ENCODE data around the gene PURB.
"Not testable (repeated sequence)": the region's sequence is repeated elsewhere in the genome, so short reads cannot be mapped to it uniquely, and the experiment has no call there.

Gene PURB

DNA sequence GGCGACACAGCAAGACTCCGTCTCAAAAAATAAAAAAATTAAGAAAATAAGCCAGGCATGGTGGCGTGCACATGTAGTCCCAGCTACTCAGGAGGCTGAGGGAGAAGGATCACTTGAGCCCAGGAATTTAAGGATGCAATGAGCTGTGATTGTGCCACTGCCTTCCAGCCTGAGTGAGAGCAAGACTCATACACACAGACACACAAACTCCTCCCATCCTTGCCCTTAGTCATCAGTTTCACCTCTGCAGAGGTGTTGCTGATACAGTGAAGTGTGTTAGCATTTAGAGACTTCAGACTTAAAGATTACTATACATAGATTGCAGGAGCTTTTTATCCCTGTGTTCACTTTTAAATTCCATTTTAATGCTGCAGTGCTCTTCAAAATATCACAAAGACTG, 31.9 kb downstream of the PURB start:
- DNase-seq (ENCODE audit: low read depth in 2 of 2), result no peak

- DNase-seq (ENCODE audit: low read depth in 2 of 2), result no peak
These were observed 32.7 kb downstream of the PURB start for GRCh38 chr7:44852590-44852989.

DNA sequence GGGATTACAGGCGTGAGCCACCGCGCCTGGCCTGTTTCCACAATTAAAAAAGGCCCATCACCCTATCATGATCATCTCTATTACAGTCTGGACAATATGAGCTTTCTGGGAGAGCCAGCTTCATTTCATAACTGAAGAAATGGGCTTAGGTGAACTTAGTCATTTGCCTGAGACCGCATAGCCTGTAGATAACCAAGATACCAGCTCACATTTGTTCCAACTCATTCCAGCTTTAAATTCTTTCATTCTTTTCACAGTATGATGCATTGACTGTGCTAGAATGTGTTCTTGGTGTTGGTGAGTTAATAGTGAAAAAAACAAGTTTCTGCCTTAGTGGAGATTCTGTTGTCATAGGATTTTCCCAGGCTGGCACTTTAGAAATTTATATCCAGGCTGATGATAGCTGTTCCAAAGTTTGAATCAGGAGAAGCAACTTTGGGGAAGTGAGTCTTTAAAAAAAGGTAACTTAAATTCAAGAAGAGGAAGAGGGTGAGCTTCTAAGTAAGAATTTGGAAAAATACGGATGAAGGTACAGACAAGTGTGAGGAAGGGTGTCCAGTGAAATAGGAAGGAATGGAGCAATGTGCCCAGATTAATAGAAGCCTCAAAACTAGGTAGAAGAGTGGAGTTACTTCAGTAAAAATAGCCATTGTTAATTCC, 35.3 kb downstream of the PURB start:
- DNase-seq (ENCODE audit: low read depth in 2 of 2), result no peak

DNA sequence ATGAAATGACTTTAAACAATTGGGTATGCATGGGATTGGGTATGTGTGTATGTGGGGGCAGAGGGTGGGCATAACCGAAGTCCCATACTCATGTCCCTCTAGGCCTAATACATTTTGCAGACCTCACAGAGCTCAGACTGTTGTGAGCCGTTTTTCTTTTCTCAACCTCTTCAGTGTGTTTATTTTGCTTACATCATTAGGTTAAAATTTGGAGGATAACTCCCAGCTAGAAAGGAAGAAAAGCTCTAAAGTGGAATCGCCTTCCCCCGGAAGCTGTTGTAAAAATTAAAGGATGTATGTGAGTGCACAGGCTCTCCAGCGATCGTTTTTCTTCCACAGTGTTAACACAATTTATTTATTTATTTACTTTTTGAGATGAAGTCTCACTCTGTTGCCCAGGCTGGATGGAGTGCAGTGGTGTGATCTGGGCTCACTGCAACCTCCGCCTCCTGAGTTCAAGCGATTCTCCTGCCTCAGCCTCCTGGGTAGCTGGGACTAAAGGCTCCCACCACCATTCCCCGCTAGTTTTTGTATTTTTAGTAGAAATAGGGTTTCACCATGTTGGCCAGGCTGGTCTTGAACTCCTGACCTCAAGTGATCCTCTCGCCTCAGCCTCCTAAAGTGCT, 36.0 kb downstream of the PURB start:
- DNase-seq (ENCODE audit: low read depth in 2 of 2), result no peak

DNA sequence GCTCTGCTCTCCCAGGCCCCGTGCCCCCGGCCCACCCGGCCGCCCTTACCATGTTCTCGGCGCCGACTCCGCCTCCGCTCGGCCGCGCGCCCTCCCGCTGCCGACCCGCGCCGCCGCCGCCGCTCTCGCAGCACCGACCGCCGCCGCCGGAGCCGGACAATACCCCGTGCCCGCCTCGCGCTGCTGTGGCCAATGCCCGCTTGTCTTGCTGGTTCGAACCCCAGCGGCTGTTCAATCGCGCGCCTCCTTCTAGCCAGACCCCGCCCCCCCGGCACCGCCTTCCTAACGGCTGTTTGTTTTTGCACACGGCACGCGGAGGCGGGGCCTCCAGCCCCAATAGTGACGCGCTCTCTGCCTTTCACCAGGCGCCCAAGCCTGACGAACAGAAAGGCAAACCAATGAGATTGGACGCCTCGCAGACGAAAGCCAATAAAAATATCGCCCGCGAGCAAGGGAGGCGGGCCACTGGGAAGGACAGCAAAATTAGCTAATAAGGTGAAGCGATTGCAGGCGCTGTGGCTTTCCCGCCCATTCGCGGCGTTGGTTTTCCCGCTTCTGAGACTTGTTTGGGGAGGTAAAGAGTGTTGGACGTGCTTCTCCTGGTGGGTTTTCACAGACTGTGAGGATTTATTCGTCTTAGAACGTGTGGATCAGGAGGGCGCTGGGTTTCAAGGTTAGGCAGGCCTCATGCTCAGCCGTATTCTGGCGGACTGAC, 37.3 kb downstream of the PURB start, which contains the start of gene H2AZ2:
Gene H2AZ2, minus strand, starts transcription at position 168 of the 715 bp plus-strand sequence. Its CDS starts 116 bp downstream, at position 52.
- peak; percentile 99 to 100 for DNase-seq (ENCODE audit: low read depth in 2 of 2)

GRCh38 chr7:44847509-44847919, 37.8 kb downstream of the PURB start:
- DNase-seq (ENCODE audit: low read depth in 2 of 2), result peak; percentile 60 to 80

GRCh38 chr7:44846816-44847508, 38.4 kb downstream of the PURB start:
- no peak for DNase-seq (ENCODE audit: low read depth in 2 of 2)

GRCh38 chr7:44846390-44846789, 38.9 kb downstream of the PURB start:
- not testable (repeated sequence) for DNase-seq (ENCODE audit: low read depth in 2 of 2)

GRCh38 chr7:44845451-44845850, 39.9 kb downstream of the PURB start:
- DNase-seq (ENCODE audit: low read depth in 2 of 2), result no peak

DNA sequence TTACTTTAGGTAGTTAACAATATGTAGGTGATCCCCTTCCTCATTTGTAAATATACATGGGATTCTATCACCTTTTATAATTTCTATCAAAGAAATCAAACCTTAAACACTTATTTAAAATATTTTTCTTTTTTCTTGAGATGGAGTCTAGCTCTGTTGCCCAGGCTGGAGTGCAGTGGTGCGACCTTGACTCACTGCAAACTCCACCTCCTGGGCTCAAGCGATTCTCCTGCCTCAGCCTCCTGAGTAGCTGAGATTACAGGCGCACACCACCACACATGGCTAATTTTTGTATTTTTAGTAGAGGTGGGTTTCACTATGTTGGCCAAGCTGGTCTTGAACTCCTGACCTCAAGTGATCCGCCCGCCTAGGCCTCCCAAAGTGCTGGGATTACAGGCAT, 41.9 kb downstream of the PURB start:
- DNase-seq (ENCODE audit: low read depth in 2 of 2), result not testable (repeated sequence)

- DNase-seq (ENCODE audit: low read depth in 2 of 2), result not testable (repeated sequence)
These were observed 42.7 kb downstream of the PURB start for GRCh38 chr7:44842675-44843074.

DNA sequence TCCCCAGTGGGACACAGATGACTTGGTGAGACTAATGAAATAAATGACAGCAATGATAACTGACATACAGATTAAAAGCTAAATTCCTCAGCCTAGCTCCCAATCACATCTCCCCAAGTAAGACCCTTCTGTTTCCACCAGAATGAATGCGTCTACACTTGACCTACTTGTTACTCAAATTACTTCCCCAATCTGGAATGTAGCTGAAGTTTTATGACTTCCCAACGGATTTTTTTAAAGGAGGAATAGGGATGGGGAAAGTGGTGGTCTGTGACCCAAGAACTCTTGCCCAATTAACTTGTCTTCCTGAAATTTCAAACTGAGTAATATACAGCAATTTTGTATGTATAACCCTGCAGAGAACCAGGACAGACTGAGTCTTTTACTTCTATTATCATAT, 46.6 kb downstream of the PURB start:
- no peak for DNase-seq (ENCODE audit: low read depth in 2 of 2)

- no peak for DNase-seq (ENCODE audit: low read depth in 2 of 2)
These were observed 57.8 kb downstream of the PURB start for GRCh38 chr7:44827567-44827966.
